GM10266 (cell line): ENCODE data around the gene DHX35.
"Not testable (repeated sequence)": the region's sequence is repeated elsewhere in the genome, so short reads cannot be mapped to it uniquely, and the experiment has no call there.

ENCODE experiments used
- DNase-seq: peaks from one replicate; pipeline ENCODE4 v3.0.0; 2012; ENCODE audit errors: extremely low spot score
- CTCF ChIP-seq: IDR thresholded peaks from 2 replicates; pipeline ENCODE4 v1.5.1; 2012; ENCODE audit warnings: mild to moderate bottlenecking, low read depth; ENCODE audit not compliant: control insufficient read depth, insufficient read depth; ENCODE audit errors: missing control alignments

The DHX35 gene

GRCh38 chr20:38952153-38952552, 10.0 kb upstream of the DHX35 start:
- no peak for TF ChIP-seq CTCF
- no peak for DNase-seq

- DNase-seq, result no peak
- no peak for TF ChIP-seq CTCF
Measured at GRCh38 chr20:38953630-38954340, 8.4 kb upstream of the DHX35 start.

GRCh38 chr20:38957235-38957876, 4.8 kb upstream of the DHX35 start:
- DNase-seq, result no peak
- TF ChIP-seq CTCF, result no peak

- DNase-seq, result no peak
- no peak for TF ChIP-seq CTCF
Measured at GRCh38 chr20:38957915-38958485, 4.1 kb upstream of the DHX35 start.

GRCh38 chr20:38960187-38960687, 1.9 kb upstream of the DHX35 start:
- DNase-seq, result not testable (repeated sequence)

- TF ChIP-seq CTCF, result no peak
Measured at GRCh38 chr20:38961530-38962043, 557 bp upstream of the DHX35 start.

DNA sequence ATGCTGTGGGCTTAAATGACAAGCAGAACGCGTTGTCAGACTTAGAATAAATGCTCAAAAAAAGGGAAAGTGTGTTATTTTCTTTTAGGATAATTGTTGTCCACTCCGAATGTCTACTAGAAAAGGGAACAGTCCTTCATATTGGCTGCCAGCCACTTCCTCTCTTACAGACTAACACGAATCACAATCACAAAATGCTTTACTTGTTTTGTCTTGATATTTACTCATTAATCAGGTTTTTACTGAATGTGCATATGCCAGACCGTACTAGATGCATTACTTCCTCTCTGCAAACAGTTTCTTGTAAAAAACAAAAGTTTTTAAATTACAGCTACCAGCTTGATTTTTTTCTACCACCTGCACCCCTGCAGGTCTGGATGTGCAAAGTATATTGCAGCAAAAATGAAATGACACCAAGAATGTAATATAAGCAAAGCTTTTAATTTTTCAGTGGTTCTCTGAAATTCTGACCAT, 821 bp downstream of the DHX35 start:
- no peak for DNase-seq
- no peak for TF ChIP-seq CTCF

More at GRCh38 chr20:38961530-38962043, 557 bp upstream of the DHX35 start:
- no peak for DNase-seq
